ENCODE data around the gene MAPK4. TPM values are rescaled to one million over a fixed set of nuclear protein-coding genes. Genes with fewer than 3 reads are reported as not detected.

MAPK4 gene
- total RNA-seq, 2 donors from 2014 or later = not detected

DNA sequence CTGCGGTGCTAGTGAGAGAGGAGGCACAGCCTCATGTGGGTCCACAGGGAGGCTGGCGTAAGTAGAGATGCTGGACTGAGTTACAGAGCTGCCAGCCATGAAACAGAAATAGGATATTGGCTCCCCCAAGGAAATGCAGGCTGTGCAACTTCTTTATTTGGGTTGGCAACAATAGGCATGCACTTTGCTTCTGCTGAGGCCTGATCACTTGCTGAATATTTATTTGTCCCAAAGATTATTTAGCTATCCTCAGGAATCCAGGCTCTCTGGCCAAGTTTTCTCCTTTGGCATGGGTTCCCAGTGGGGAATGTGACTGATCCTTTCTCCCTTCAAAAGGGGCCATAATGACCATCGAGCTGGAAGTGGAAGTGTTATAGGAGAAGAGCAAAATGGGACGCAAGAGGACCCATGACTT lies 60.0 kb downstream of the MAPK4 start:
- no peaks in the 10 kb centered on the region for H3K4me1 Mint-ChIP-seq (ENCODE audit: low read depth)
- no peaks in the 10 kb centered on the region for H3K9me3 Mint-ChIP-seq
- H3K27ac Mint-ChIP-seq = no peak overlapping the region
- no peak for DNase-seq
- ATAC-seq (replicated peaks in 1 of 2) = no peak
- no peaks in the 10 kb centered on the region for H3K36me3 Mint-ChIP-seq (ENCODE audit: insufficient read depth in 2 of 2)
- peaks cover 8% of the 10 kb centered on the region for H3K27me3 Mint-ChIP-seq (ENCODE audit: low read depth)
- H3K4me3 Mint-ChIP-seq = no peak overlapping the region

DNA sequence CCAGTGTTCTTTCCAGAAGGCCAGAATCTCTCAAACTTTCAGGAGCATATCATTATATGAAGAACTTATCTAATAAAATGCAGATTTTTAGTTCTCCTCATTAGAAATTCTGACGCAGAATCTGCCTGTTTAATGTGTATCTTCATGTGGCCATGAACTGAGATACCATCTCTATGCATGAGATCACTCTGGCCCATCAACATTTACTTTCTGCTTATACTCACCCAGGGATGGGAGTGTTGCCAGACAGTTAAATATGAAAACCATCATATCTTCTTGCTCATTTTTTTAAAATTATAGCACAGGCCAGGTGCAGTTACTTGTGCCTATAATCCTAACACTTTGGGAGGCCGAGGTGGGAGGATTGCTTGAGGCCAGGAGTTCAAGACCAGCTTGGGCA lies 60.4 kb downstream of the MAPK4 start:
- ATAC-seq (replicated peaks in 1 of 2) = no peak
- DNase-seq = no peak
- H3K9me3 Mint-ChIP-seq = no peaks in the 10 kb centered on the region
- no peaks in the 10 kb centered on the region for H3K4me1 Mint-ChIP-seq (ENCODE audit: low read depth)
- H3K36me3 Mint-ChIP-seq (ENCODE audit: insufficient read depth in 2 of 2) = no peaks in the 10 kb centered on the region
- H3K27me3 Mint-ChIP-seq (ENCODE audit: low read depth) = peaks cover 8% of the 10 kb centered on the region
- no peak overlapping the region for H3K4me3 Mint-ChIP-seq
- no peak overlapping the region for H3K27ac Mint-ChIP-seq

DNA sequence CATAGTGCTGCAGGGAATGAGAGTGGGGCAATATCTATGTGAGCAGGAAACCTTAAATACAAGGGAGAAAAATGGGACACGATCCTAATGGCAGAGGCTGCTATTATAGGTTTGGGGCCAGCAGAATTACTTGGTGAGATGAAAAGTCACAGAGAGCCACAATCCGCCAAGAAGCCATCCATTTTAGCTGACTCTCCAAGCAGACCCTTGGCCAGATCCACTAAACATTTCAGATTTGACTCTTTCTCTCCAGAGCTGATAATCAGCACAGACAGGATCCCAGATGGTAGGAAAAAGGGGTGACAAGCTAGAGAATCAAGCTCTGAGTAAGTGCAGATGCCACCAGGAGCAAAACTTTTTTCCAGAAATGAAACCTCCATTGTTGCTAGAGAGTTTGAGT lies 61.5 kb downstream of the MAPK4 start:
- ATAC-seq (replicated peaks in 1 of 2) (no peak), DNase-seq (no peak)
- no peak overlapping the region for H3K27ac Mint-ChIP-seq
- H3K9me3 Mint-ChIP-seq = no peaks in the 10 kb centered on the region
- H3K4me3 Mint-ChIP-seq = no peak overlapping the region
- H3K4me1 Mint-ChIP-seq (ENCODE audit: low read depth) = no peaks in the 10 kb centered on the region
- H3K27me3 Mint-ChIP-seq (ENCODE audit: low read depth) = peaks cover 8% of the 10 kb centered on the region
- H3K36me3 Mint-ChIP-seq (ENCODE audit: insufficient read depth in 2 of 2) = no peaks in the 10 kb centered on the region

DNA sequence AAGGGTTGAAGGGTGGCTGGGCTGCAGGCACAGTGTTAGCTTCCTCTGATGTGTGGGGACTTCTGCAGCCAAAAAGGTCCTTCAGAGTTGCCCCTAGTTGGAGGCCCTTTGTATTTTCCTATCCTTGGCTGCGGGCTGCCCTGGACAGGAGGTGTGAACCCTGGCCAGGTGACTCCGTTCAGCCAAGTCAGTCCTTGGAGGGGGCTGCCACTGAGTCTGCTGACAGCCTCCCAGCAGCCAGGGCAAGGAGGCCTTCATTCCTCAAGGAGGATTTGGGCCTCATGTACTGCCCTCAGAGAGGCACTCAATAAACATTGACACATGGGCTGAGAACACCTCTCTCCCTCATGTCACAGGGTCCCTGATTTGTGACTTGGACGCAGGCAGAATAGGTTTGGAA lies 62.4 kb downstream of the MAPK4 start:
- H3K27ac Mint-ChIP-seq = no peak overlapping the region
- H3K27me3 Mint-ChIP-seq (ENCODE audit: low read depth) = peaks cover 8% of the 10 kb centered on the region
- no peaks in the 10 kb centered on the region for H3K9me3 Mint-ChIP-seq
- no peak for ATAC-seq (replicated peaks in 1 of 2)
- no peak for DNase-seq
- no peak overlapping the region for H3K4me3 Mint-ChIP-seq
- H3K36me3 Mint-ChIP-seq (ENCODE audit: insufficient read depth in 2 of 2) = no peaks in the 10 kb centered on the region
- H3K4me1 Mint-ChIP-seq (ENCODE audit: low read depth) = no peaks in the 10 kb centered on the region

DNA sequence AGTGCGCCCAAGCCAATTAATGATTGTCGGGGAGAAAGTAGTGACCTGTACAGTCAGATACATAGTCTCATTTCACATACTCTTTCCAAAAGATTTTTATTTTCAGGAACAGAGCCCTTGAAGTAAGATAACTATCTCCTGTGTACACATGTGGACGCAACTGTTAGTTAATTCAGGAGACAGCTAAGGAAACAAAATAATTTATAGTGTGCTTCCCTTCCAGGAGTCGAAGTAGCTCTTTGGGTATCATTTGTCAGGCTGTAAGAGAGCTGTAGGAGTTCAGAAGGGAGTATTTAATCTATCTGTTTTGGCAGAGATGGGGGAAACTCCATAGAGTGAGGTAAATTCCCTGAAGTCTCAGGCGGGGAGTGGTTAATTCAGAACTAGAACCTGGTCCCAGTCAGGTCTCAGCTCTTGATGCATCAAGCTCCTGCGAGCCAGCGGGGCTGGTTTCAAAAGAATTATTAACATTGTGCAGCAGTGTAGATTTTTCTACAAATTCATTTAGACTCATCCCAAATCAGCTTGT lies 63.0 kb downstream of the MAPK4 start:
- Mint-ChIP-seq H3K9me3 (no peaks in the 10 kb centered on the region), H3K4me3 (no peak overlapping the region), H3K27me3 (ENCODE audit: low read depth) (peaks cover 8% of the 10 kb centered on the region), H3K4me1 (ENCODE audit: low read depth) (no peaks in the 10 kb centered on the region), H3K36me3 (ENCODE audit: insufficient read depth in 2 of 2) (no peaks in the 10 kb centered on the region), H3K27ac (no peak overlapping the region)
- DNase-seq (no peak), ATAC-seq (replicated peaks in 1 of 2) (no peak)

DNA sequence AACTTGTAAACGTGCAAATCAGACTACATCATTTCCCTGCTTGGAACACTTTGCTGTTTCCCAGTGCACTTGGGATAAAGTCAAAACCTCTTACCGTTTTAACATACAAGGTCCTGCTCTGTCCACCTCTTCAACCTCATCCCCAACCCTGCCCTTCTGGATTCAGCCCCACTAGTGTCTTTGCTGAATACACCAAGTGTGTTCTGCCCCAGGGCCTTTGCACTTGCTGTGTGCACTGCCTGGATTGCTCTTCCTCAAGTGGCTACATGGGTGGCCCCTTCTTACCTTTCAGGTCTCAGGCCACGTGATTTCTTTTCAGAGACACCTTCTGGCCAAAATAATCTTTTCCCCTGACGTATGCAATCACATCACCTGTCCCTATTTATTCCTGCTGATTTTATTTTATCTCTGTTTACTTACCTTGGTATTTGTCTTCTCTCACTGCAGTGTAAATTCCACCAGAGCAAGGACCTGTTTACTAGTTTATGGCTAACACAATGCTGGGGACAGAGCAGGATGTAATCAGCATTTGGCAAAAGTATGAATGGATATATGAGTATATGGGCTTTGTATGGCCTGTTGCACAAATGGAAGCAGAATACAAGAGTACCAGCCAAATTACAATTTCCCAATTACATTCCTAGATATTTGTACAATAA lies 63.9 kb downstream of the MAPK4 start:
- no peak overlapping the region for H3K27ac Mint-ChIP-seq
- ATAC-seq (replicated peaks in 1 of 2) (no peak), DNase-seq (no peak)
- no peaks in the 10 kb centered on the region for H3K36me3 Mint-ChIP-seq (ENCODE audit: insufficient read depth in 2 of 2)
- H3K4me3 Mint-ChIP-seq = no peak overlapping the region
- H3K9me3 Mint-ChIP-seq = no peaks in the 10 kb centered on the region
- no peaks in the 10 kb centered on the region for H3K4me1 Mint-ChIP-seq (ENCODE audit: low read depth)
- H3K27me3 Mint-ChIP-seq (ENCODE audit: low read depth) = peaks cover 8% of the 10 kb centered on the region

DNA sequence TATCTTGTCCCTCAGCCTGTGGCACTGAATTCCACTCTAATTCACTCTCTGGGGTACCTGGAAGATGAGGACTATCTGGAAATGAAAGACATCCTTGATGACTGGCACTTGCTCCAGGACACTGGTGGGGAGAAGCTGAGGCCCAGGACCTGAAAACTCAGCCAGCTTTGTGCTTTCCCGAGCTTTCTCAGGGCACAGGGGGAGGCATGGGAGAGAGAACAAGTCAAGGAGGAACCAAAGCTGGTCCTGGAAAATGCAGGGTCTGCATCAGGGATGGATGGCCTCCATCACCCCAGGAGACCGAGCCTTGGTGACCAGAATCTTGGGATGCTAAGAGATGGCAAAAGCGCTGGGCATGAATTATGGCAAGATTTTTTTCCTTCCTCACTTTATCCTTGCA lies 65.1 kb downstream of the MAPK4 start:
- ATAC-seq (replicated peaks in 1 of 2) = no peak
- no peak overlapping the region for H3K4me3 Mint-ChIP-seq
- H3K27ac Mint-ChIP-seq = no peak overlapping the region
- H3K4me1 Mint-ChIP-seq (ENCODE audit: low read depth) = no peaks in the 10 kb centered on the region
- H3K36me3 Mint-ChIP-seq (ENCODE audit: insufficient read depth in 2 of 2) = no peaks in the 10 kb centered on the region
- no peaks in the 10 kb centered on the region for H3K9me3 Mint-ChIP-seq
- peaks cover 8% of the 10 kb centered on the region for H3K27me3 Mint-ChIP-seq (ENCODE audit: low read depth)
- DNase-seq = no peak

DNA sequence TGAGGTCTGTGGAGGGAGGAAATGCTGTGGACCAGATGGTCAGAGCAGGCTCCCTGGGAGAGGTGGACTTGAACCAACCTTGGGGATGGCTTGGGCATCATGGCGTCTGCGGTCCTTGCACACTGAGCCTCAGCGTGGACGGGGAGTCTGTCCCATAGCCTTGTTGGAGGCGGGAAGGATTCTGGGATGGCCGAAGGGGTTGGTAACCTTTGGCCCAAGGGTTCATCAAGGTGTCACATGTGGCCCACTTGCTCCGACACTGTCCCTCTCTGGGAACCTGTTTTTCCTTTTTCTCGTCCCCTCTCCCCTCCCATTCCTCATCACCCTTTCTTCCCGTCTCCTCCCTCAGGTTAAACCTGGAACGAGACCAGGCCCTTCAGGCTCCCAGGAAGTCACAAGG lies 66.4 kb downstream of the MAPK4 start:
- Mint-ChIP-seq H3K27me3 (ENCODE audit: low read depth) (peaks cover 8% of the 10 kb centered on the region), H3K36me3 (ENCODE audit: insufficient read depth in 2 of 2) (no peaks in the 10 kb centered on the region), H3K27ac (no peak overlapping the region), H3K4me1 (ENCODE audit: low read depth) (no peaks in the 10 kb centered on the region), H3K9me3 (no peaks in the 10 kb centered on the region), H3K4me3 (no peak overlapping the region)
- DNase-seq (no peak), ATAC-seq (replicated peaks in 1 of 2) (no peak)

DNA sequence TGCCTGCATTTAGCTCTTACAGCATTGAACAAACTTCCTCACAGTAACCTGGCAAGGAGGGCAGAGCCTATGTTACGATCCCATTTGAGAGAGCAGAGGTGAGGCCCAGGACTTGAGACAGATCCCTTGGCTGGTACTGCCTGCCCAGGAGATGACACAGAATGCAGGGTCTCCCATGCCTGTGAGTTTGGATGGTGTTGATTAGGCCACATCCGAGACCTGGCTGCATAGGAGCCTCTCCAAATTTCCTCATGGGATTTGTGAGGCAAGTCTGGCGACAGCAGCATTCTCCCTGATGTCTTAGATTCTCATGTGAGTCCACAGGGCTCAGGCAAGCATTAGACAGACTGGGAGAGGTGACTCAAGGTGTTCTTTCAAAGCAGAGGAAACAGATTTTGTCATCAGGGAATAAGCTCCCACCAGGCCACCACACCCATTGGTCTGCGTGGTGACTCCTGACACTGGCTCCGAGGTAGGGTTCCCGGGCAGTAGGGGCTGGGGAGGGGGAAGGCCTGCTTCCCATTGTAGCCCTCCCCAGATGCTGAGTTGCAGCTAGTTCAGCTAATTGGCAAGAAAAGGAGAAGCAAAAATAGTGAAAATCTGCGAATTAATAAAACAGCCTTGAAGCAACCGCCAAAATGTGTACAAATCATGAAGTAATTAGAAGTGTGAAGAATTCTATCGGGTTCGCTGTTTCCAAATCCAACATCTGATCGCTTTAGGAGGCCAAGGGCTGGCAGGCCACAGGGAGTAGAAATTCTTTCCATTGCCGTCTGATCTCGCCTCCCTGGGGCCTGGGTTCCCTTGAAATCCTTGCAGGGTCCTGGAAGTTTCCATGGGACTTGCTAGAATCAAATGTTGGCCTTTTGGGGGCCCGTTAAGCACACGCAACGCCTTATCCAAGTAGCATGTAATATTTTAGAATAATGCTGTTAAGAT lies 68.0 kb downstream of the MAPK4 start:
- DNase-seq (no peak), ATAC-seq (replicated peaks in 1 of 2) (no peak)
- Mint-ChIP-seq H3K4me3 (no peak overlapping the region), H3K4me1 (ENCODE audit: low read depth) (no peaks in the 10 kb centered on the region), H3K9me3 (no peaks in the 10 kb centered on the region), H3K36me3 (ENCODE audit: insufficient read depth in 2 of 2) (no peaks in the 10 kb centered on the region), H3K27me3 (ENCODE audit: low read depth) (peaks cover 8% of the 10 kb centered on the region), H3K27ac (no peak overlapping the region)

DNA sequence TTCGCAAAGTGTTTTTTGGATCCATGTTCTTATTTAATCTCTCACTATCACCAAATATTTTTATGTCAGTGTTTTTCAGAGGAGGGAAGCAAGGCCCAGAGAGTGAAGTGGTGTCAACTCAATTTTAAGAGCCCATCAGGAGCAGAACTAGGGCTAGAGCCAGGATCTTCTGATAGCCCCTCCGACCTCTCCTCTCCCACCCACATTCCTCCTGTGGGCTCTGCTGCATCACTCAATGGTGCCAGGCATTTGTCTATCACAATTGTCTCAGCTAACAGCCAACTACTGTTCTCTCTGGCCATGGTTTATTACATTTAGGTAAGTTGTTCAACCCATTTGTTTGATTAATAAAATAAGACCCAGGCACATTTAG lies 68.6 kb downstream of the MAPK4 start:
- no peak overlapping the region for H3K4me3 Mint-ChIP-seq
- ATAC-seq (replicated peaks in 1 of 2) = no peak
- H3K36me3 Mint-ChIP-seq (ENCODE audit: insufficient read depth in 2 of 2) = no peaks in the 10 kb centered on the region
- peaks cover 7% of the 10 kb centered on the region for H3K27me3 Mint-ChIP-seq (ENCODE audit: low read depth)
- DNase-seq = no peak
- no peaks in the 10 kb centered on the region for H3K4me1 Mint-ChIP-seq (ENCODE audit: low read depth)
- H3K27ac Mint-ChIP-seq = no peak overlapping the region
- no peaks in the 10 kb centered on the region for H3K9me3 Mint-ChIP-seq

DNA sequence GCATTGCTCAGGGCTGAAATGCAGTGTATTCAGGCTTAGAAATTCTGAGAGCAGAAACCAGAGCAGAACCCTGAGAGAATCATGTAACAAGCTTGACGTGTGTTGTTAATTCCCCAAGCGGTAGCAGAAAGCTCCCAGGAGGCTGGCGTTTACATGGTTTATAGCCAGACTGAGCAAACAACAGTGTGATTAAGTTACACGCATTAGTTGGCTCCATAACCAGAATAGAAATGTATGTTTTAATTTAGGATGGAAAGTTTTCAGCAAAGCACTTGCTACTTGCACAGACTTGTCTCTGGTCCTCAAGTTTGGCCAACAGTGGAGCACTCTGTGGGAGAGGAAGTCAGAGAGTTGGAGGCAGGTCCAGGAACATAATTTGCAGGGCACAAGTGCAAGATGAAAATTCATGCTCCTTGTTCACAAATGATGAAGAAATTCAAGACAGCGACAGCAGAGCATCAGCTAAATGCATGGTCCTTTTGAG lies 69.3 kb downstream of the MAPK4 start:
- no peaks in the 10 kb centered on the region for H3K36me3 Mint-ChIP-seq (ENCODE audit: insufficient read depth in 2 of 2)
- DNase-seq = no peak
- H3K27ac Mint-ChIP-seq = no peak overlapping the region

DNA sequence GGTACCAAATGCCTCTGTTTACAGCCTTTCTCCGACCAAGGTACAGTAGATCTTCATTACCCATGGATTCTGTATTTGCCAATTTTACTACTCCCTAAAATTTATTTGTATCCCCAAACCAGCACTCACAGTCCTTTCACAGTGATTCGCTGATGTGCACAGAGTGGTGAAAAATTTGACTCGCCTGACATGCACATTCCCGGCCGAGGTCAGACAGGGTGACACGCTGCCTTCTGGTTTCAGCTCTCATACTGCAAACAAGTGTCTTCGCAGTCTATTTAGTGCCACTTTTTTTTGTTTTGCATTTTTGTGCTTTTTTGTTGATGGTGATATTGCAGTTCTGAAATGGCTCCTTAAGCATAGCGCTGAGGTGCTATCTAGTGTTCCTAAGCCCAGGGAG lies 71.0 kb downstream of the MAPK4 start:
- Mint-ChIP-seq H3K4me3 (no peak overlapping the region), H3K36me3 (ENCODE audit: insufficient read depth in 2 of 2) (no peaks in the 10 kb centered on the region), H3K4me1 (ENCODE audit: low read depth) (no peaks in the 10 kb centered on the region), H3K27me3 (ENCODE audit: low read depth) (peaks cover under 1% of the 10 kb centered on the region), H3K27ac (no peak overlapping the region), H3K9me3 (no peaks in the 10 kb centered on the region)
- DNase-seq (no peak), ATAC-seq (replicated peaks in 1 of 2) (no peak)

More for the DNA sequence above, 69.3 kb downstream of the MAPK4 start:
- no peak overlapping the region for H3K4me3 Mint-ChIP-seq
- ATAC-seq (replicated peaks in 1 of 2) = no peak
- H3K4me1 Mint-ChIP-seq (ENCODE audit: low read depth) = no peaks in the 10 kb centered on the region
- no peaks in the 10 kb centered on the region for H3K9me3 Mint-ChIP-seq
- peaks cover under 1% of the 10 kb centered on the region for H3K27me3 Mint-ChIP-seq (ENCODE audit: low read depth)

DNA sequence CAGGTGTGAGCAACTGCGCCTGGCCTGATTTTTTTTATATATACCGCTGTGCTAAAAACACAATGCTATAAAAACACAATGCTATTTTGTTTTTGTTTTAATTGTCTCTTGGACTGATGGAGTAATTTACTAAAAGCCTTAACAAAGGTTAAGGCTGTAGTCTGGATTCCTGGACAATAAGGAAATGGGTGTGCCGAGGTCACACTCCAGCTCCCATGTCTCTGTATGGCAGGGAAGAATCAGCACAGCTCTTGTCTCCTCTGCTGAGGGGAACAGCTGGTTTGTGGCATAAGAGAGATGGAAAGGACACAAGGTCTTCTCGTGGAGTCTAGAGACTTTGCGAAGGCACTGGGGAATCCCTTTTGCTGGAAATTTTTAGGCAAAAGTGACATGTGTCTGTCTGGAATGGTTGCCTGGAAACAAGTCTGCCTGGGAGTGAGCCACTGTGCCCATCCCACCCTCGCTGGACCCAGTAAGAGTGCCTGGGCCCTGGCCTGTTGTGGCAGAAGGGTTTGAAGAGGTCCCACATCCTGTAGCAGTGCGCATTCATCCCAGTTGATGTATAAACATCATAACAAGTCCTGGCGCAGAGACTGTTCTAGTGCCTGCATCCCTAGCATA lies 73.1 kb downstream of the MAPK4 start:
- DNase-seq (no peak), ATAC-seq (replicated peaks in 1 of 2) (no peak)
- Mint-ChIP-seq H3K4me1 (ENCODE audit: low read depth) (no peaks in the 10 kb centered on the region), H3K27me3 (ENCODE audit: low read depth) (peaks cover 7% of the 10 kb centered on the region), H3K4me3 (no peak overlapping the region), H3K36me3 (ENCODE audit: insufficient read depth in 2 of 2) (no peaks in the 10 kb centered on the region), H3K27ac (no peak overlapping the region), H3K9me3 (no peaks in the 10 kb centered on the region)
